Memory B cell (primary cell): ENCODE measurements around the gene FZD10.

Source experiments
- ATAC-seq: fragments of 150-1000 bp; cut with Tn5 transposase; 2 replicates; pipeline ENCODE4 v1.10.0; 2021; ENCODE audit warnings: low read depth, mild to moderate bottlenecking, moderate library complexity
- DNase-seq, 2 donors: peaks; one replicate each; pipeline ENCODE4 v3.0.0; 2022; ENCODE audit warnings: low spot score in 2 of 2
- H3K27ac Mint-ChIP-seq: one replicate; pipeline ENCODE4 v1.8.0; 2022; ENCODE audit warnings: mild to moderate bottlenecking, moderate library complexity, mixed read lengths
- H3K27me3 Mint-ChIP-seq: one replicate; pipeline ENCODE4 v1.8.0; 2022; ENCODE audit warnings: mixed read lengths
- H3K36me3 Mint-ChIP-seq: one replicate; pipeline ENCODE4 v1.8.0; 2022; ENCODE audit warnings: mild to moderate bottlenecking, mixed read lengths
- H3K4me1 Mint-ChIP-seq: one replicate; pipeline ENCODE4 v1.8.0; 2022; ENCODE audit warnings: mixed read lengths
- H3K4me3 Mint-ChIP-seq: one replicate; pipeline ENCODE4 v1.8.0; 2022; ENCODE audit warnings: mild to moderate bottlenecking, moderate library complexity, mixed read lengths
- H3K9me3 Mint-ChIP-seq: one replicate; pipeline ENCODE4 v1.8.0; 2022; ENCODE audit warnings: mixed read lengths

FZD10 gene

DNA sequence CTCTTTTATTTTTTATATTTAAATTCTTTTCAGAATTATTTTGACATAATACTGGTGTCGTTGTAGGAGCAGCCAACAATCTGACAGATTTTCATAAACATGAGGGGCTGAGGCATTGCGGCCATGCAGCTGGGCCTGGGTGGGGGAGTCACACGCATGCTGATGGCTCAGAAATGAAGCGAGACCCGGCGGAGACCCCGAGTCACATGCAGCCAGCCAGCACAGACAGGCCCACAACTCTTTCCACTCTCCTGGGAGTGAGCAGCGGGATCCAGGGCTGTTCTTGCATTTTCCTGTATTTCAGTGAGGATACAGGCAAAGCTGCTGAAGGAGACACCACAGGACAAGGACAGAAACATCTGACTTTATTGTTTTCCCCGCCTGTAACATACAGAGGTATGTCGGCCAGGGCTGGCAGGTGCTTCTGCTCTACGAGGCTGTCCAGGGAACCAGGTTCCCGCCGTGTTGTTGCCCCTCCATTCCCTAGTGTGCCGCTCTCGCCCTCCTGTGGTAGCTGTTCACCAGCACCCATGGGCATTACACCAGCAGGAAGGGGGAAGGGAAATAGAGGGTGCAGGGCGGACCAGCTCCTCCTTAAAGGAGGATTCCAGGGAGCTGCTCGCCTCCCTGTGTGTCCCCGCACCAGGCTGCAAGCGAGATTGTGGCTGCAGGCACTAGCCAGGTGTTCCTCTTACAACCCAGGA, 30.5 kb downstream of the FZD10 start:
- H3K4me3 Mint-ChIP-seq: no peak overlapping the region
- DNase-seq: no peak
- H3K27me3 Mint-ChIP-seq: no peaks in the 10 kb centered on the region
- no peak for ATAC-seq
- no peaks in the 10 kb centered on the region for H3K4me1 Mint-ChIP-seq
- no peak overlapping the region for H3K27ac Mint-ChIP-seq
- no peaks in the 10 kb centered on the region for H3K36me3 Mint-ChIP-seq
- peaks cover 6% of the 10 kb centered on the region for H3K9me3 Mint-ChIP-seq

DNA sequence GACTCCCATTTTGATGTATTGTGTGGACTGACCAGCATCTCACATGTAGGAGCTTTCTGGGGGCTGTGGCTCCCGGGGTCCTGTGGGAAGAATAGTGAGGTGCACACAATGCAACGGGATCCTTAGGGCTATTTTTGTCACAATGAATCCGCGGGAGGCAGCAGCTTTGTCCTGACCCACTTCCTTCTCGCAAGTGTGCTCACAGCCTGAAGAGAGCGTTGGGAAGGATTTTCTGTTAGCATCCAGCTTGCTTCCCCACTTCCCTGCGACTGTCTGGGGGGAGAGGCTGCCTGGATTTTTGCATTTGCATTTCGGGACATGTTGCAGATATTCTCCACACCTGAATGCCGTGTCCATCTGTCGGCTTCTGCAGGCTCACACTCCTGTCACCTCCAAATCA, 31.9 kb downstream of the FZD10 start:
- no peaks in the 10 kb centered on the region for H3K4me1 Mint-ChIP-seq

DNA sequence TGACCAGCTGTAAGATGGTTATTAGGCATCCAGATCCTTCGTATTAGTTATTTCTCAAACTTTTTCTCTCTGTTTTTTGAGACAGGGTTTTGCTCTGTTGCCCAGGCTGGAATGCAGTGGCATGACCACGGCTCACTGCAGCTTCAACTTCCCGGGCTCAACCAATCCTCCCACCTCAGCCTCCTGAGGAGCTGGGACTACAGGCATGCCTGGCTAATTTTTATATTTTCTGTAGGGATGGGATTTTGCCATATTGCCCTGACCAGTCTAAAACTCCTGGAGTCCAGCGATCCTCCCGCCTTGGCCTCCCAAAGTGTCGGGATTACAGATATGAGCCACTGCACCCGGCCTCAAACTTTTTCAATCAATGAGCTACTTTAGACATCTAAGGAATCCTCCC, 33.1 kb downstream of the FZD10 start:
- peaks cover 5% of the 10 kb centered on the region for H3K9me3 Mint-ChIP-seq
- no peak overlapping the region for H3K27ac Mint-ChIP-seq
- ATAC-seq (no peak), DNase-seq (no peak)
- no peaks in the 10 kb centered on the region for H3K4me1 Mint-ChIP-seq
- no peaks in the 10 kb centered on the region for H3K27me3 Mint-ChIP-seq
- no peak overlapping the region for H3K4me3 Mint-ChIP-seq
- no peaks in the 10 kb centered on the region for H3K36me3 Mint-ChIP-seq

More for the DNA sequence above, 31.9 kb downstream of the FZD10 start:
- Mint-ChIP-seq H3K27me3 (no peaks in the 10 kb centered on the region), H3K27ac (no peak overlapping the region), H3K4me3 (no peak overlapping the region), H3K9me3 (peaks cover 5% of the 10 kb centered on the region), H3K36me3 (no peaks in the 10 kb centered on the region)
- no peak for ATAC-seq
- no peak for DNase-seq

DNA sequence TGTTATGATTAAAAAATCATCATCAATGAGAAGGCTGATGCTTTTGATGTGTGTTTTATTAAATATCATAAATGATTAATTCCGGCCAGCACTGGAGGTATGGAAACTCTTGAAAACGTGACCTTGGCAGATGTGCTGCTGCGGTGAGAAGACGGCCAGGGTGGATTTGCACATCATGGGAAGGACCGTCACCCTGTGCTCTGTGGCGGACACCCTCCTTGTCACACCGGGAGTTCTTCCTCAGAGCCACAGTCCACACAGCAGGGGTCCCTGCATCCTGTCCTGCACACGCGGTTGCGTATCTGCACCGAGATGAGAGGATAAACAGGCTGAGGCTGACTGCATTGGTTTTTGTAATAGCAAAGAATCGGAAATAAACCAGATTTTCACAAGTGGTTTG, 33.5 kb downstream of the FZD10 start:
- no peak for ATAC-seq
- Mint-ChIP-seq H3K36me3 (no peaks in the 10 kb centered on the region), H3K4me1 (no peaks in the 10 kb centered on the region), H3K27me3 (no peaks in the 10 kb centered on the region), H3K4me3 (no peak overlapping the region), H3K9me3 (peaks cover 5% of the 10 kb centered on the region), H3K27ac (no peak overlapping the region)
- DNase-seq: no peak

DNA sequence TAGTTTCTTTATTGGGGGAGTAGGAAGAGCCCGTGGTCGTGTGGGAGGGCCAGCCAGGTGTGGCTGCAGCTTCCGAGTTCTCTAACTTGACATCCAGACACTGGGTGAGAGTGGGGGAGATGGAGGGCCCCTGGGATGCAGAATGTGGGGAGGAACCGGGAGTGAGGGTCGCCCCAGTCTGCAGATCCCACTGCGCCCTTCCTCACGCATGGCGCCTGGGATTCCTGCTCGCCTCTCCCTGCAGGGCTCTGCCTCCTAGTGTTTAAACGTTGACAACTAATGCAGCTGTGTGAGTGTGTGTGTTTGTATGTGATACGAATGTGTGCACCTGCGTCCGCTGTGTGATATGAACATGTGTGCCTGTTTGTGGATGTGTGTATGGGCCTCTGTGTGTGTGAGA, 34.6 kb downstream of the FZD10 start:
- H3K27me3 Mint-ChIP-seq: no peaks in the 10 kb centered on the region
- DNase-seq (no peak), ATAC-seq (no peak)
- no peaks in the 10 kb centered on the region for H3K4me1 Mint-ChIP-seq
- H3K9me3 Mint-ChIP-seq: peaks cover 2% of the 10 kb centered on the region
- no peaks in the 10 kb centered on the region for H3K36me3 Mint-ChIP-seq
- no peak overlapping the region for H3K27ac Mint-ChIP-seq
- H3K4me3 Mint-ChIP-seq: no peak overlapping the region

DNA sequence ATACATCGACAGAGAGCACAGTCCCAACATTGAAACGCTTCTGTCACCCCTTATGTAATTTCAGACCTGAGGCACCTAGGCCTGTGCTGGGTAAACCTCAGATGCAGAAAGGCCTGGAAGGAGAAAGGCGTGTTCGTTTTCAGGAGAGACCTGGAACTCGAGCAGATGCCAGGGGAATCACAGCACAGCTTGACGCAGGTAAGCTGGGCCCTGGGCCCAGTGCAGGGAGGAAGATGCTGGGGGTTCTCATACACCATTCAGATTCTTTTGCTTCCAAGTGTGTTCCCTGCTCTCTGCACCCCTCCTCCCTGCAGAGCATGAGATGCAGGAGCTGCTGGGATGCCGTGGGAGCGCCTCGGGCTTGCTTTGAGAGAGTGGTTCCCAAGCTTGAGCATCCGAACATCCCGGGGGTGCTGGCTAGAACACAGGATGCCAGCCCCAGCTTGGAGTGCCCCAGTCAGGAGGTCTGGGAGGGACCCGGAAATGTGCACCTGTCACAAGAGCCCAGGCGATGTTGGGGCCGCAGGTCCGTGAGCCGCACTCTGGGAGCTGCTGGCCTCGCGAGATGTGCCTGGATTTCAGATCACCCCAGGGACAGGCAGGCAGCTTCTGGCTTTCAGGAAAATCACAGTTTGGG, 35.9 kb downstream of the FZD10 start:
- Mint-ChIP-seq H3K4me1 (no peaks in the 10 kb centered on the region), H3K4me3 (no peak overlapping the region), H3K27me3 (no peaks in the 10 kb centered on the region), H3K27ac (no peak overlapping the region), H3K9me3 (no peaks in the 10 kb centered on the region), H3K36me3 (no peaks in the 10 kb centered on the region)
- DNase-seq: no peak
- no peak for ATAC-seq

DNA sequence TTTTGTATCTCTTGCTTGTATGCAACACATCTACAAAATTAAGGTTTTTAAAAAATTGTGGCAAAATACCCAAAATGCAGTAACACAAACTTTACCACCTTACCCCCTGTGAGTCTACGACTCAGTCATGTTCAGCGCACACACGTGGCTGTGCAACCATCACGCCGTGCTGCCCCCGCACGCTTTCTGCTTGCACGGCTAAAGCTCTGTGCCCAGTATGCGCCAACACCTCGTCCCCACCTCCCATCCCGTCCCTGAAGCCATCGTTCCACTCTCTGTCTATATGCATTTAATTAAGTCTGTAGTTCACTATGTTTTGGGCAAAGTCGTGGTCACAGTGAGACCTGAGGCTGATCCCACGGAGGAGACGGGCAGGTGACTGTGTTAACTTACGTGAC, 36.4 kb downstream of the FZD10 start:
- Mint-ChIP-seq H3K27ac (no peak overlapping the region), H3K9me3 (no peaks in the 10 kb centered on the region), H3K27me3 (no peaks in the 10 kb centered on the region), H3K4me1 (no peaks in the 10 kb centered on the region), H3K4me3 (no peak overlapping the region), H3K36me3 (no peaks in the 10 kb centered on the region)
- ATAC-seq: no peak
- DNase-seq: no peak

DNA sequence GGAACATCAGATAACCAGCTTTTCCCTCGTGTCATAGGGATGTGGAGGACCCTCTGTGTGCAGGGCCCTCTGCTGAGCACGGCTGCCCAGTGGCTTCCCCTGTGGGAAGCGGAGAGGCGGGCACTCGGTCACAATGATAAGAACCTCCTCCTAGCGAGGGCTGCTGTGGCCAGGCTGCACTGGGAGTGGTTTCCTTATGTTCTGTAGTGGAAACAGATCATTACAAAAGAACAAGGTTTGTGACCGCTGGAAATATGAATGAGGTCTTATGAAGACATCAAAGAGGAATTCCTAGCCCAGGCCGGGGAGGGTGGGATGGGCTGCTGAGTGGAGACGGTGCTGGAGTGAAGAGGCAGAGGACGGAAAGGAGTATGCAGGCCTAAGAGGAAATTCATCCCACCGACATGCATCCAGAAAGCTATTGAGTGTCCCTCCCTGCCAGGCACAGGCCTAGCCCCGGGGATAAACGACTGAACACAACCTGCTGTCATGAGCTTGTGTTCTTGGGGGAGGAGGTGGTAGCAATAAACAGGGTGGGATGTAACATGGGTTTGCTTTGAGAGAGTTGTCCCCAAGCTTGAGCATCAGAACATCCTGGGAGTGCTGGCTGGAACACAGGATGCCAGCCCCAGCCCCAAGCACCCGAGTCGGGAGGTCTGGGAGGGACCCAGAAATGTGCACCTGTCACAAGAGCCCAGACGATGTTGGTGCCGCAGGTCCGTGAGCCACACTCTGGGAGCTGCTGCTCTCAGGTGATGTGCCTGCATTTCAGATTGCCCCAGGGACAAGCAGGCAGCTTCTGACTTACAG, 37.5 kb downstream of the FZD10 start:
- H3K27ac Mint-ChIP-seq: no peak overlapping the region
- ATAC-seq: no peak
- no peaks in the 10 kb centered on the region for H3K4me1 Mint-ChIP-seq
- no peak for DNase-seq
- no peaks in the 10 kb centered on the region for H3K36me3 Mint-ChIP-seq
- H3K9me3 Mint-ChIP-seq: no peaks in the 10 kb centered on the region
- H3K4me3 Mint-ChIP-seq: no peak overlapping the region
- H3K27me3 Mint-ChIP-seq: no peaks in the 10 kb centered on the region

DNA sequence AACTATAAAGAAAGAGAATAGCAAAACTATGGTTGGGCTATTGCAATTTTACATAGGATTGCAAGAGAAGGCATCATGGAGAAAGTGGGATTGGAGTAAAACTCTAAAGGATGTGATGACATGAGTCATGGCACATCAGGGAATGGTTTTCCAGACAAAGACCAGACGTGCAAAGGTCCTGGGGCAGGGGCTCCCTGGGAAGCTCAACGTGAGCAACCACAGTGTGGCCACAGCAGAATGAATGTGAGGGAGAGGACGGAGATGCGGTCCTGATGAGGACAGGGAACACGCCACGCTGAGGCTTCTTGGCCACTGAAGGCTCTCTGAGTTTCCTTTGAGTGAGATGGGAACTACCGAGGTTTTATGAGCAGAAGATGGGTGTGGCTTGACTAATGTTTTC, 38.2 kb downstream of the FZD10 start:
- no peak overlapping the region for H3K4me3 Mint-ChIP-seq
- no peak for DNase-seq
- no peaks in the 10 kb centered on the region for H3K36me3 Mint-ChIP-seq
- peaks cover under 1% of the 10 kb centered on the region for H3K9me3 Mint-ChIP-seq
- no peak overlapping the region for H3K27ac Mint-ChIP-seq
- H3K4me1 Mint-ChIP-seq: no peaks in the 10 kb centered on the region
- no peak for ATAC-seq
- H3K27me3 Mint-ChIP-seq: peaks cover under 1% of the 10 kb centered on the region

DNA sequence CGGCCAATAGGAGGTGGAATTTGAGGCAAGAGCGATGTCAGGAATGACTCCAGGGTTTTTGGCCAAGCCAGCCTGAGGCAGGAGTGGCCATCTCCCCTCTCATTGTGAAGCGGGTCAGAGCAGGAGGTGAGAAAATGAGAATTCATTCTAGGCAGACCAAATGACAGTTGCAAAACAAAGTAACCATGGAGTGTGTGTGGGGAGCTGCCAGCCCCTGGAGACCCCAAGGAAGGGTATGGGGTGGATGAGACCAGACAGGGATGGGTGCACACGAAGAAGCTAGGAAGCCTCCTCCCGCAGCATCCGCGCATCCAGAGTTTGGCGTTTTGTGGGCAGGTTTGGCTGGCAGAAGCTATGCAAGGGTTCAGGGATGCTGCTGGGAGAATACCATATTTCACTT, 38.8 kb downstream of the FZD10 start:
- H3K27ac Mint-ChIP-seq: no peak overlapping the region
- peaks cover 2% of the 10 kb centered on the region for H3K27me3 Mint-ChIP-seq
- H3K4me1 Mint-ChIP-seq: no peaks in the 10 kb centered on the region
- no peak for ATAC-seq
- no peaks in the 10 kb centered on the region for H3K36me3 Mint-ChIP-seq
- peaks cover 2% of the 10 kb centered on the region for H3K9me3 Mint-ChIP-seq
- no peak for DNase-seq
- H3K4me3 Mint-ChIP-seq: no peak overlapping the region

DNA sequence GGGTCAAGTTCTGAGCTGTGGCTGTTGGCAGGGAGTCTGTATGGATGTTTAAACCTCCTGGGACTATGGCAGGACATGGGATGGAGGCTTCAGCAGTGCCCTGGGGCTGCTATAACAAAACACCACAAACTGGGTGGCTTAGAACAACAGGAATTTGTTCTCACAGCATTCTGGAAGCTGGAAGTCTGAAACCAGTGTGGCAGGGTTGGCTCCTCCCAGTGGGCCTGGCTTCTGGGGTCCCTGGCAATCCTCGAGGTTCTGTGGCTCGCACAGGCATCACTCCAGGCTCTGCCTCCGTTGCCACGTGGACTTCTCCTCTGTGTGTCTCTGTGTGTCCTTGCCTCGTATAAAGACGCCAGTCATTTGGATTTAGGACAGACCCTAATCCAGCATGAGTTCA, 39.9 kb downstream of the FZD10 start:
- Mint-ChIP-seq H3K4me1 (no peaks in the 10 kb centered on the region), H3K9me3 (peaks cover 4% of the 10 kb centered on the region), H3K27ac (no peak overlapping the region), H3K4me3 (no peak overlapping the region), H3K36me3 (no peaks in the 10 kb centered on the region), H3K27me3 (peaks cover 2% of the 10 kb centered on the region)
- no peak for DNase-seq
- no peak for ATAC-seq

DNA sequence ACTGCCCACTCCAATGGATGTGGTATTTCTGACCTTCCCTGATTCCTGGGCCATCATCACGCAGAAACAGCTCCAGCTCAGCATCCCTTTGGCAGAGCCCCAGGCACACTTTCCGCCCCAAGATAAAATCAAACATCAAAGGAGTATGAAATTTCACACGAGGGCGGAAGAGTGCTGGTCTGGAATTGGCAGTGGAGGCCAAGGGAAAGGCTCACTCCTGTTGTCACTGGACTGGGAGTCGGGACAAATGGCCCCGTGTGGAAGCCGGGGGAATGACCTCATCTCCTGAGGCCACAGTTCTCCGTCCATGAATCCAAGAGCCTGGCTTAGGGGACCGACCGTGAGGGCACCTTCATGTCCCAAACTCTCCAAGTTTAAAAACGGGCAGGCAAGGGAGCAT, 40.9 kb downstream of the FZD10 start:
- ATAC-seq: no peak
- Mint-ChIP-seq H3K4me1 (no peaks in the 10 kb centered on the region), H3K36me3 (no peaks in the 10 kb centered on the region), H3K27me3 (peaks cover 2% of the 10 kb centered on the region), H3K4me3 (no peak overlapping the region), H3K27ac (no peak overlapping the region), H3K9me3 (peaks cover 6% of the 10 kb centered on the region)
- DNase-seq: no peak

DNA sequence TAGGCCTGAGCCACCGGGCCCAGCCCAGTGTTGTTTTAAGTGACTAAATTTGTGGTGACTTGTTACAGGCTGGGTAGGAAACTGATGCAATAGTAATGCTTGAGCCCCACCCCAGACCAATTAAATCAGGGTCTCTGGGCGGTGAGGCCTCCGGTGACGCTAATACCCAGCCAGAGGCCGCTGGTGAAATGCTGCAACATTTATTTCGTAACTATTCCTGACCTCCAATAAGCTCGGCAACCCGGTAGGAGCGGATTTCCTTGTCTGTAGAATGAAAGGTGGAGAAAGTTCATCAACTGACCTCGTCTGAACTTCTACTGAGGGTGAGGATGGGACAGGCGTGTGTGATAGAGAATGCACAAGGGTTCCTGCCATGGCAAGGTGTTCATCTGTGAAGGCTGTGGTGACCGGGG, 42.3 kb downstream of the FZD10 start:
- ATAC-seq (no peak), DNase-seq (no peak)
- H3K4me1 Mint-ChIP-seq: no peaks in the 10 kb centered on the region
- H3K4me3 Mint-ChIP-seq: no peak overlapping the region
- no peak overlapping the region for H3K27ac Mint-ChIP-seq
- no peaks in the 10 kb centered on the region for H3K36me3 Mint-ChIP-seq
- H3K9me3 Mint-ChIP-seq: peaks cover 7% of the 10 kb centered on the region
- H3K27me3 Mint-ChIP-seq: peaks cover 2% of the 10 kb centered on the region

DNA sequence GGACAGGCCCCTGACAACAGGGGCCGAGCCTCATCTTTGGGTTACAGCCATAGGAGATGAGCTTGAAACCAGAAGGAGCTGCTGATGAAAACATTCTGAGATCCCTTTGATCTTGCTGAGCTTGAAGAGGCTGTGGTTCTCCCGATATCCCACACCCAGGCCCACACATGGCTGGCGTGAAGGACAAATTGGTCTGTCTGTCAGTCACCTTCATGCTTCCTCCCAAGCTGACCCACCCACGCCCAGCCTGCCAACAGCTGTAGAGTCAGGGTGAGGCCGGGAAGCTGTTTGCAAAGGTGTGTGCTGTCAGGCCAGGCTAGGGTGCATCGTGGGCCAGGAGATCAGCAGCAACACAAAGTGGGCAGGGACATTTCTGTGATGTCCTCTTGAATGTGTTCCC, 43.2 kb downstream of the FZD10 start:
- no peaks in the 10 kb centered on the region for H3K4me1 Mint-ChIP-seq
- DNase-seq (no peak), ATAC-seq (no peak)
- H3K27ac Mint-ChIP-seq: no peak overlapping the region
- H3K27me3 Mint-ChIP-seq: peaks cover 2% of the 10 kb centered on the region
- H3K36me3 Mint-ChIP-seq: no peaks in the 10 kb centered on the region
- H3K4me3 Mint-ChIP-seq: no peak overlapping the region
- H3K9me3 Mint-ChIP-seq: peaks cover 7% of the 10 kb centered on the region
